Measurements from ENCODE around the gene B3GNT2.

- TF ChIP-seq POLR2AphosphoS5 (IDR thresholded peaks at IDR 0.05; ENCODE audit: low read depth): no peak
- TF ChIP-seq CTCF (conservative IDR thresholded peaks at IDR 0.05; ENCODE audit: low read depth in 2 of 2): no peak
- no peak for TF ChIP-seq EZH2phosphoT487 (IDR thresholded peaks at IDR 0.05; ENCODE audit: unreplicated experiment)
- no peak for TF ChIP-seq EZH2 (IDR thresholded peaks at IDR 0.05; ENCODE audit: low read depth, unreplicated experiment)
- no peak for TF ChIP-seq REST (IDR thresholded peaks at IDR 0.05; ENCODE audit: unreplicated experiment)
- no peak for TF ChIP-seq ZNF331 (CRISPR knock-in tag; IDR thresholded peaks at IDR 0.05; ENCODE audit: low read depth)
- no peak for TF ChIP-seq ETS1 (IDR thresholded peaks at IDR 0.05)
Observed at GRCh38 chr2:62216113-62216512, 20.2 kb downstream of the B3GNT2 start.
